ENCODE data around the gene MCC. TPM values are rescaled to one million over a fixed set of nuclear protein-coding genes. Genes with fewer than 3 reads are reported as not detected.
A peak's percentile ranks its signal among the peaks of the same experiment; 100 is the strongest.

Gene MCC
- total RNA-seq, 1 donor from 2014 or later: 47.7 TPM

- DNase-seq: no peak
Observed at GRCh38 chr5:113364466-113364865, 123.8 kb downstream of the MCC start.

GRCh38 chr5:113361701-113362100, 126.6 kb downstream of the MCC start:
- no peak for DNase-seq

- DNase-seq: no peak
Observed at GRCh38 chr5:113359419-113359818, 128.8 kb downstream of the MCC start.

- no peak for DNase-seq
Observed at GRCh38 chr5:113358696-113359095, 129.6 kb downstream of the MCC start.

DNA sequence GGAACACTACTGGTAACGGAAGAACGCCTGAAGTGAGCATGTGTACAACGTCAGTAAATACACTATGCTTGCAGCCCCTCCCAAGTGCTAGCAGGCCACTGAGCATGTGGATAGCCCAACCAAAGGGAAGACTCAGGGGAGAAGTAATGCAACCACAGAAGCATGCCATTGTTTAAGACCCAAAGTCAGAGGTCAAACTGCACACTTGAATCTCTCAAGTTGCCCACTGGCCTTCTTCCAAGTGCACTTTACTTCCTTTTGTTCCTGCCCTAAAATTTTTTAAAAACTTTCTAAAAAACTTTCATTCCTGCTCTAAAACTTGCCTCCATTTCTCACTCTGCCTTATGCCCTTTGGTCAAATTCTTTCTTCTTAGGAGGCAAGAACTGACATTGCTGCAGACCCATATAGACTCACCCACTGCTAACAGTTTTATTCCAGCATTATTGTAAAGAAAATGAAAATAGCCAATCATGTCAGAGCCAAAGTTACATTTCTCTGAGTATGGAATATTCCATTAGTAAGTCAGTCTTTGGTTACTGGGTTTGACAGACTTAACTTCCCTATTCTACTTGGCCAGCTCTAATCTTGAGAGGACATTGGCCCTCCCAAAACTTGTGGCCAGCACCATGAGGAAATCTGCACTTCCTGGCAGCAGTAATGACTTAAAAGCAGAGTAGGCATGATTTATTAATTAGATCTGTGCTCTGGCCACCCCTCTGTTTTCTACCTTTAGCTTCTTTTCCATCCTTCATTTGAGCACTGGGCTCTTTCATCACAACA, 130.4 kb downstream of the MCC start:
- no peak for DNase-seq

DNA sequence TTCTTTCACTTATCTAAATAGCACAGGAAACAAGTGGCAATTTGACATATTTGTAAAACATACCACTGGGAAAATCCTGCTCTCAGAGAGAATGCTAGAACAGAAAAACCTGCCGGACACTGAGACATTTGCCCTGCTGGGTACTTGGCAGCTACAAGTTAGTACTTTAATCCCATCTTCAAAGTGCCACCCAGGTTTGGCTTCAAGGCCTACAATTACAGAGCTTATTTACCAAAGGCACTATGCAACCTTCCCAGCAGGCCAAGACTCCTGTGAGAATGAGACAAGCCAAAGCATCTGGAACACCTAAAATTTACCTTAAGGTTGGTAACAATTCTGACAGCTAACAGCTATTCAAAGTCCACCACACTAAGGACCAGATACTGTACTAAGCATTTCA, 131.8 kb downstream of the MCC start:
- no peak for DNase-seq

DNA sequence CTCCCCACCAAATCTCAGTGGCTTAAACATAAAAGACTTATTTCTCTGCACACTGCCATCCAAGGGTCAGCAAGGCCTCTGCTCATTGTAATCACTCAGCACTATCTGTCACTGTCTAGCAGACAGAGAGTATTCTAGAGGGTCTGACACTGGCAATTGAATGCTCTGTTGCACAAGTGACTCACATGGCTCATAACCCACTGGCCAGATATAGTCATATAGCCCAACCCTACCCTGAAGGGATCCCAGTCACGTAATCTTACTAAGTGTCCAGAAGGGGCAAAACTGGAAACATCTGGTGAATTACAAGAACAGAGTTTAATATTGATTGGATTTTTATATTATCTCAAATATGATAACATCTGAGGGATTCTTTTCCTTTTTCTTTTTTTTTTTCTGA, 134.2 kb downstream of the MCC start:
- DNase-seq: no peak

- no peak for DNase-seq
Observed at GRCh38 chr5:113347572-113347971, 140.7 kb downstream of the MCC start.

DNA sequence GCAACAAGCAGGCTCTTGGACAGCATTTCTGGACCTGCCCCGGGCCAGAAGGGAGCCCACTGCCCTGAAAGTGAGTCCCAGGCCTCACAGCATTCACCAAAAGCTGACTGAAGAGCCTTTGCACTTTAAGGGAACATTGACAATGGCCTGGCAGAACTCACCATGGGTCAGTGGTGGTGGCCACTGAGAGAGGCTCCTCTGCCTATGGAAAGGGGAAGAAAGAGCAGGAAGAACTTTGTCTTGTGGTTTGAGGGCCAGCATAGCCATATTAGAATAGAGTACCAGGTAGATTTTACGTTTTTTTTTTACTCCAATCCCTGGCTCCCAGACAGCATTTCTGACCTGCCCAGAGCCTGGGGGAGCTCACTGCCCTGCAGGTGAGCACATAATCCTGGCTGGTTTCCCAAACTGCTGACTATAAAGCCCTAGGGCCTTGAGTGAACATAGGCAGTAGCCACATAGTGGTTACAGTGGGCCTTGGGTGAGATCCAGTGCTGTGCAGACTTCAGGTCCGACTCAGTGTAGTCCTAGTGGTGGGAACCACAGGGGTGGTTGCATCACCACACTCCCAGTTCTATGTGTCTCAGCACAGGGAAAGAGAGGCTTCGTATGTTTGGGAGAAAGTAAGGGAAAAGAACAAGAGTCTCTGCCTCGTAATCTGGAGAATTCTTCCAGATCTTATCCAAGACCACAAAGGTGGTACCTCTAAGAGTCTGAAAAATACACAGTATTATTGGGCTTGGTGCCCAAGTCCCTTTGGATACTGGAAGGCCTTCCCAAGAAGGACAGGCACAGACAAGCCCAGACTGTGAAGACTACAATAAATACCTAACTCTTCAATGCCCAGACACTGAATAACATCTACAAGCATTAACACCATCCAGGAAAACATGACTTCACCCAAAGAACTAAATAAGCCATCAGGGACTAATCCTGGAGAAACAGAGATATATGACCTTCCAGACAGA, 143.0 kb downstream of the MCC start:
- no peak for DNase-seq

DNA sequence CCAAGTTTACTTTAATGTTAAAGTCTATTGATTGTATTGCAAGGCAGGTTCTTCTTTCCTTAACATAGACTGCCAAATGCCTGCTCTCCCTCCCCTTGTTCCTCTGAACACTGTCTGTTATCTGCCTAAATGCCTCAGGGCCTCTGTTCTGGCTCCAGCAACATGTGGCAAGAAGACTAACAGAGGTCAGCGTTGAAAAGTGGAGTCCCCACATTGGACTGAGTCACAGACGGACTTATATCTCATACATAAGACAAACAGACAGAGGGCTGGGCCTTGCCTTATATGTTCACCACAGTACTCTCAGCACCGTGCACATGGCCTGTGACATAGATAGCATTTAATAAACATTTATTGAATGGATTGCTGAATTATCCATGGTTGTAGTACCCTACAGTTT, 144.9 kb downstream of the MCC start:
- DNase-seq: no peak

- no peak for DNase-seq
Observed at GRCh38 chr5:113340537-113340936, 147.7 kb downstream of the MCC start.

DNA sequence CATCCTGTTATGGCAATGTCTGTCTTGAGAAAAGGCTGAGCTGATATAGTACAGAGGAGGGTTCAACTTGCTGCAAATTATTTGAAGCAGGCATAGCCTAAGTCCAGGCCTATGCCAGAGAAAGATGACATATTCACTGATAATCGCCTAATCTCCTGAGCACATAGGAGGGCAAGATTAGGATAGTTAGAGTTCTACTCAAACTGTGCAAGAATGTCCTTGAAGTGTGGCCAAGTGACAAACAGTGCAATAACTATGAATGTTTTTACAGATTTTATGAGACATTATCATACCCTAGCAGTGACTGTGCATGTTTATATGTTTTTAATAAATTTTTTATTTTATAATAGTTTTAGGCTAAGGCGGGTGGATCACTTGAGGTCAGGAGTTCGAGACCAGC, 149.6 kb downstream of the MCC start:
- DNase-seq: no peak

- no peak for DNase-seq
Observed at GRCh38 chr5:113337515-113338415, 150.5 kb downstream of the MCC start.

DNA sequence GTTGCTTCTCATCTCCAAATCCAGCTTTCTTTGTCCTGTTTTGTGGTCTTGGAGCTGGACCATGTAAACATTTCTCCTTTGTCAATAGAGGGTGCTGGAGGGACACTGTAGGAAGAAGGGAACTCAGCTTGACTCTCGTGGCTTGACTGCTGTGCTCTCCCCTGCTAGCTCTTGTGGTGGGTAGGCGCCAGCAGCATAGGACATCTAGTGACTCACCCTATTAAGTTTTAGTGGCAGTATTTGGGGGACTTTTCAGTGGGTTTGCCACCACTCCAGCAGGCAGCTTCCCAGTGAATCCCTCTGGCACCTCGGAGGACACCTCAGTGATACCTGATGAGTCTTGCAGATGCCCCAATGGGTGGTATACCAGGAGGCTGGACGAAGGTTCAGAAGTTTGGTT, 151.3 kb downstream of the MCC start:
- no peak for DNase-seq

DNA sequence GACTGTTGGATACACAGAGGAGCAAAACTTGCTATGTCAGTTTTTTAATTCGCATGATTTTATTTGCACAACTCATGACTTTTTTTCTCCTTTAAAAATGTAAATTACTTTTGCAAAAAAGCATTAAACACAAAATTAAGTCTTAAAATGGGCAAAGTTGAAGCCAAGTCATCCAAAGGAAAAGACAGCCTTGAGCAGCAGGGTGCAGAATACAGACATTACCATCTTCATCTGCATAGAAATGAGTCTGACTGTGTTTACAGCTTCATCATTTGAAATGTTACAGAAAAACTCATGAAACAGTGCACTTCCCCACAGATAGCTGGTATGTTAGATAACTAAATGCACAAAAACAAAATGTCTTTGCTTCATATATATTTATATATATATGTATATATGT, 154.8 kb downstream of the MCC start:
- DNase-seq: no peak

DNA sequence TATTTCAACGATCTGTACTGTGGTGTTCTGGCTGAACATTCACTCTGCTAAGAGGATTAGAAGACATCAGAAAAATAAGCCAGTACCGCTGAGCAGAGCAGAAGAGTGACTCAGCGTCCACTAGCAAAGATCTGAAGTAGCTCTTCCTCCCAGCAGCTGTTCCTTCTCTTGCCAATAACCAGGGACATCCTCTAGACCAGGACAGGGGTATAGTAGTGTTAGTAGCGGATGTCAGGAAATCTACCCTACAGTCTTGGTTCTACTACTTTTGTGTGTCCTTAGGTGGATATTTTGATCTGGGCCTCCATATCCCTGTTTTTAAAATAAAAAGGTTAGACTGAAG, 157.1 kb downstream of the MCC start:
- DNase-seq: no peak

- peak; percentile 57 for DNase-seq
Observed at GRCh38 chr5:113330533-113331208, 157.6 kb downstream of the MCC start.

- no peak for DNase-seq
Observed at GRCh38 chr5:113329981-113330380, 158.3 kb downstream of the MCC start.

DNA sequence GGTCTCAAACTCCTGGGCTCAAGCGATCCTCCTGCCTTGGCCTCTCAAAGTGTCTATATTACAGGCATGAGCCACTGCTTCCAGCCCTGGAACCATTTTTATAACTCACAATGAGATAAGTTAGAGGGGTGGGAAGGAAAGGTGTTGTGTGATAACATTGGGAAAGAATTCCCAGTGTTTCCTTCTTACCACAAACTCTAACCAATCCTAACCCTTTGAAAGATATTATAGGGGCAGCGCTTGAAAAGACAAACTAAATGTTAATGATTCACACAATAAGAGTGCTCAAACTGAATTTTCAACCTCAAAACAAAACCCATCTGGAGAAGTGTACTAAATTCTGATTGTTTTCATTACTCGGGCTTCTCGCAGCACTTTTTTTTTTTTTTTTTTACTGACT, 163.2 kb downstream of the MCC start:
- no peak for DNase-seq

GRCh38 chr5:113321276-113321675, 167.0 kb downstream of the MCC start:
- no peak for DNase-seq

GRCh38 chr5:113320273-113320780, 167.9 kb downstream of the MCC start:
- DNase-seq: no peak
